ENCODE data around the gene DBH.
A peak's percentile ranks its signal among the peaks of the same experiment; 100 is the strongest.
"Not testable (repeated sequence)": the region's sequence is repeated elsewhere in the genome, so short reads cannot be mapped to it uniquely, and the experiment has no call there.

DBH gene

GRCh38 chr9:133670466-133670865 is 34.3 kb downstream of the DBH start:
- DNase-seq = no peak

GRCh38 chr9:133671371-133671770 is 35.2 kb downstream of the DBH start:
- DNase-seq = no peak

GRCh38 chr9:133672503-133673257 is 36.5 kb downstream of the DBH start:
- no peak for DNase-seq

GRCh38 chr9:133673258-133673655 is 37.1 kb downstream of the DBH start:
- no peak for DNase-seq

- no peak for DNase-seq
These were observed 37.9 kb downstream of the DBH start for GRCh38 chr9:133674091-133674490.

- DNase-seq = not testable (repeated sequence)
These were observed 39.6 kb downstream of the DBH start for GRCh38 chr9:133675796-133676195.

- no peak for DNase-seq
These were observed 40.3 kb downstream of the DBH start for GRCh38 chr9:133676450-133676849.

GRCh38 chr9:133677126-133678010 is 41.2 kb downstream of the DBH start:
- DNase-seq = no peak

GRCh38 chr9:133679056-133679455 is 42.9 kb downstream of the DBH start:
- peak; percentile 12 for DNase-seq

- no peak for DNase-seq
These were observed 43.4 kb downstream of the DBH start for GRCh38 chr9:133679466-133680061.

GRCh38 chr9:133680250-133680975 is 44.2 kb downstream of the DBH start:
- DNase-seq = no peak

- no peak for DNase-seq
These were observed 45.0 kb downstream of the DBH start for GRCh38 chr9:133680976-133681657.

- DNase-seq = no peak
These were observed 45.6 kb downstream of the DBH start for GRCh38 chr9:133681658-133682306.

- no peak for DNase-seq
These were observed 46.8 kb downstream of the DBH start for GRCh38 chr9:133682818-133683585.

- DNase-seq = no peak
These were observed 47.5 kb downstream of the DBH start for GRCh38 chr9:133683586-133684120.

- peak; percentile 86 for DNase-seq
These were observed 48.2 kb downstream of the DBH start for GRCh38 chr9:133684121-133684935.

- no peak for DNase-seq
These were observed 48.8 kb downstream of the DBH start for GRCh38 chr9:133684936-133685361.

GRCh38 chr9:133685653-133686609 is 49.8 kb downstream of the DBH start:
- DNase-seq = no peak
